Pons (tissue), 1 donor: ENCODE measurements around the gene KLRG1.

Experiments used
- DNase-seq: peaks from one replicate; pipeline ENCODE4 v3.0.0-alpha.2; 2016; ENCODE audit warnings: low spot score

The KLRG1 gene

GRCh38 chr12:8985213-8985754, 4.1 kb upstream of the KLRG1 start:
- DNase-seq = no peak

- DNase-seq = no peak
Observed at GRCh38 chr12:8987163-8987562, 2.2 kb upstream of the KLRG1 start.

GRCh38 chr12:8987685-8988084, 1.7 kb upstream of the KLRG1 start:
- no peak for DNase-seq

- peak; percentile 4 for DNase-seq
Observed at GRCh38 chr12:8991371-8992345, 2.3 kb downstream of the KLRG1 start.

- no peak for DNase-seq
Observed at GRCh38 chr12:8993827-8994226, 4.5 kb downstream of the KLRG1 start.

GRCh38 chr12:8995021-8995775, 5.9 kb downstream of the KLRG1 start:
- DNase-seq = no peak

- DNase-seq = peak; percentile 2
Observed at GRCh38 chr12:8996682-8997405, 7.5 kb downstream of the KLRG1 start.

GRCh38 chr12:9001233-9001632, 11.9 kb downstream of the KLRG1 start:
- no peak for DNase-seq

GRCh38 chr12:9002335-9002734, 13.0 kb downstream of the KLRG1 start:
- DNase-seq = no peak

GRCh38 chr12:9022592-9022991, 33.2 kb downstream of the KLRG1 start:
- no peak for DNase-seq

- no peak for DNase-seq
Observed at GRCh38 chr12:9024512-9024911, 35.2 kb downstream of the KLRG1 start.

GRCh38 chr12:9027161-9028059, 38.1 kb downstream of the KLRG1 start:
- no peak for DNase-seq

- DNase-seq = no peak
Observed at GRCh38 chr12:9030776-9031175, 41.4 kb downstream of the KLRG1 start.

GRCh38 chr12:9032202-9032964, 43.0 kb downstream of the KLRG1 start:
- DNase-seq = no peak

- no peak for DNase-seq
Observed at GRCh38 chr12:9033265-9033887, 44.0 kb downstream of the KLRG1 start.

GRCh38 chr12:9034095-9034494, 44.7 kb downstream of the KLRG1 start:
- no peak for DNase-seq

- DNase-seq = no peak
Observed at GRCh38 chr12:9036227-9036626, 46.9 kb downstream of the KLRG1 start.

- DNase-seq = no peak
Observed at GRCh38 chr12:9037431-9037830, 48.1 kb downstream of the KLRG1 start.

- peak; percentile 85 for DNase-seq
Observed at GRCh38 chr12:9039397-9039977, 50.1 kb downstream of the KLRG1 start.
